ENCODE results near the gene IGFBP2. TPM values are rescaled to one million over a fixed set of nuclear protein-coding genes. Genes with fewer than 3 reads are reported as not detected.

IGFBP2 gene
- total RNA-seq, 4 donors from 2014 or later = 8.7 to 69.5 (median 28.2) TPM

DNA sequence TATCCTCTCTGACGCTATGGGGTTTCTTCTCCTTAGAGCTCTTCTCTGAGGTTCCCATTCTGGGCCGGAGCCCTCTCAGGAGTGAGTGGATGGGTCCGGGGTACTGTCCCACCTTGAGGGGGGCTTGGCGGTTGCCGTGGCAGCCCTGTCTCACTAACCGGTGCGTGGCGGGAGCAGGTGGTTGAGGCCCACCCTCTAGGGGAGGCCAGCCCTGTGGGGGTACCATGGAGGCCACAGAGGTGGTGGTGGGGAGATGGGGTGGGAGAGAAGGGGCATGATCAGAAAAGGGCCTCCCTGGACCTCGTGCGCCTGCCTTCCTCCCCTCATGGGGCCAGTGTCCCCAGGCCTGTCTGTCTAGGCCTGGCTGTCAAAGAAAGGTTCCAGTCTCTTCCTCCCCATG, 39.8 kb downstream of the IGFBP2 start:
- H3K4me3 ChIP-seq (ENCODE audit: low read depth, poor library complexity, severe bottlenecking) = no peak overlapping the region
- WGBS, 2 donors = 87 to 91% methylated on average over 10 of the region's 10 CpGs
- intact Hi-C loops (cut with DNase I; ENCODE audit: low total_unique reads) = no loop called here
- no peak for DNase-seq (ENCODE audit: low spot score in 2 of 2)
- TF ChIP-seq POLR2A (IDR thresholded peaks at IDR 0.05) = no peak
- TF ChIP-seq, protein P1, sequence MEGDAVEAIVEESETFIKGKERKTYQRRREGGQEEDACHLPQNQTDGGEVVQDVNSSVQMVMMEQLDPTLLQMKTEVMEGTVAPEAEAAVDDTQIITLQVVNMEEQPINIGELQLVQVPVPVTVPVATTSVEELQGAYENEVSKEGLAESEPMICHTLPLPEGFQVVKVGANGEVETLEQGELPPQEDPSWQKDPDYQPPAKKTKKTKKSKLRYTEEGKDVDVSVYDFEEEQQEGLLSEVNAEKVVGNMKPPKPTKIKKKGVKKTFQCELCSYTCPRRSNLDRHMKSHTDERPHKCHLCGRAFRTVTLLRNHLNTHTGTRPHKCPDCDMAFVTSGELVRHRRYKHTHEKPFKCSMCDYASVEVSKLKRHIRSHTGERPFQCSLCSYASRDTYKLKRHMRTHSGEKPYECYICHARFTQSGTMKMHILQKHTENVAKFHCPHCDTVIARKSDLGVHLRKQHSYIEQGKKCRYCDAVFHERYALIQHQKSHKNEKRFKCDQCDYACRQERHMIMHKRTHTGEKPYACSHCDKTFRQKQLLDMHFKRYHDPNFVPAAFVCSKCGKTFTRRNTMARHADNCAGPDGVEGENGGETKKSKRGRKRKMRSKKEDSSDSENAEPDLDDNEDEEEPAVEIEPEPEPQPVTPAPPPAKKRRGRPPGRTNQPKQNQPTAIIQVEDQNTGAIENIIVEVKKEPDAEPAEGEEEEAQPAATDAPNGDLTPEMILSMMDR (IDR thresholded peaks at IDR 0.05) = no peak

DNA sequence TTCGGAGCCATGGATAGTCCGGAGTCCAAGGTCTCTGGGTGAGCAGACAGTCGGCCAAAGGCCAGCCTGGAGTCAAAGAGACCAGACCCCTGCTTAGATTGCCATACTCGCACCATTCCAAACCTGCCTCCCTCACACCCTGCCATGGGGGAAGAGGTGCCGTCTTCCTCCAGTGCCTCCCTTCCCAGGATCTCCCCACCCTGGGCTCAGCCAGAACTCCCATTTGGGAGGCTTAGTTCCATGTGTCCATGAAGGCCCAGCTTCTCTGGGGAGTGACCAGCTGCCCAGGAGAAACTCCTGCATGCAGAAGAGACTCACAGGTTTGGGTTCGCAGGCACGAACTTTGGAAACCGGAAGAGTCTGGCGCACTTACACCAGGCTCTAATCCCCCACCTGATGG, 40.4 kb downstream of the IGFBP2 start:
- 86 to 90% methylated on average over 9 of the region's 9 CpGs for WGBS, 2 donors
- intact Hi-C loops (cut with DNase I; ENCODE audit: low total_unique reads) = no loop called here
- no peak for DNase-seq (ENCODE audit: low spot score in 2 of 2)
- H3K4me3 ChIP-seq (ENCODE audit: low read depth, poor library complexity, severe bottlenecking) = no peak overlapping the region
- TF ChIP-seq, protein P1 (IDR thresholded peaks at IDR 0.05) = no peak
- no peak for TF ChIP-seq POLR2A (IDR thresholded peaks at IDR 0.05)

DNA sequence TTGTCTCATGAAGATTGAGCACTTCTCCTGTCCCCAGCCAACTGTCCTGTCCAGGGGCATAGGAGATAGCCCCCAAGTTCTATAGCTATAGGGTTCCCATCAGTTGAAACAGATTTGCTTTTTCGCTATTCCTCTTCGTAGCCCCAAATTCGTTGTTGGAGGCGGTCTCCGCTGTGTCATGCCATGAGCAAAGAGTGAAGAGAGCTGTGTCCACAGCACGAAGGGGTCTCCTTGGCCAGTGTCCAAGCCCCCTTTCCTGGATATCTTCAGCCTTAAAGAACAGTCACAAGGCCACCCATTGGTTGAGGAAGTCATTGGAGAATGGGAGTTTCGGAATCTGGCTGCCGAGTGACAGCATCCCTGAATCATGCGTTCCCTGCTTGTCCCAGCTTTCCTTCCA, 41.2 kb downstream of the IGFBP2 start:
- intact Hi-C loops (cut with DNase I; ENCODE audit: low total_unique reads) = no loop called here
- no peak overlapping the region for H3K4me3 ChIP-seq (ENCODE audit: low read depth, poor library complexity, severe bottlenecking)
- no peak for TF ChIP-seq POLR2A (IDR thresholded peaks at IDR 0.05)
- TF ChIP-seq, protein P1 (IDR thresholded peaks at IDR 0.05) = no peak
- 84 to 88% methylated on average over 9 of the region's 9 CpGs for WGBS, 2 donors
- no peak for DNase-seq (ENCODE audit: low spot score in 2 of 2)

DNA sequence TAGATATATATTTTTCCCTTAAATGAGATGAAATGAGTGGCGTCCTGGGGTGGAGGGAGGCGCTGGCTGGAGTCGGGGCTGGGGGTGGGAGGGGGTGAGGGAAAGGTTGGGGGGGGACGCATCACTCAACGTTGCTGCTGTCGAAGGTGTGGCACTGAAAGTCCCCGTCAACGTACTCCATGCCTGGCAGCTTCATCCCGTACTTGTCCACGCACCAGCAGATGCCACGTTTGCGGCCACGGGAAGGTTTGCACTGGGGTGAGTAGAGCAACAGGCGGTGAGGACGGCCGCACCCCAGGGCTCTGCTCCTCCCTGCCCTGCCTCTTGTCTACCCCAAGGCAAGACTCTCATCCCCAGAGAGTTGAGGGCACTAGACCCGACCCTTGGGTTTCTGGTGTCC, 43.4 kb downstream of the IGFBP2 start:
- no peak overlapping the region for H3K4me3 ChIP-seq (ENCODE audit: low read depth, poor library complexity, severe bottlenecking)
- WGBS, 2 donors = 78 to 88% methylated on average over 17 of the region's 17 CpGs
- intact Hi-C loops (cut with DNase I; ENCODE audit: low total_unique reads) = no loop called here
- peak in 1 of 2 donors; percentile 77 for DNase-seq (ENCODE audit: low spot score in 2 of 2)
- TF ChIP-seq POLR2A (IDR thresholded peaks at IDR 0.05) = no peak
- TF ChIP-seq, protein P1 (IDR thresholded peaks at IDR 0.05) = no peak

DNA sequence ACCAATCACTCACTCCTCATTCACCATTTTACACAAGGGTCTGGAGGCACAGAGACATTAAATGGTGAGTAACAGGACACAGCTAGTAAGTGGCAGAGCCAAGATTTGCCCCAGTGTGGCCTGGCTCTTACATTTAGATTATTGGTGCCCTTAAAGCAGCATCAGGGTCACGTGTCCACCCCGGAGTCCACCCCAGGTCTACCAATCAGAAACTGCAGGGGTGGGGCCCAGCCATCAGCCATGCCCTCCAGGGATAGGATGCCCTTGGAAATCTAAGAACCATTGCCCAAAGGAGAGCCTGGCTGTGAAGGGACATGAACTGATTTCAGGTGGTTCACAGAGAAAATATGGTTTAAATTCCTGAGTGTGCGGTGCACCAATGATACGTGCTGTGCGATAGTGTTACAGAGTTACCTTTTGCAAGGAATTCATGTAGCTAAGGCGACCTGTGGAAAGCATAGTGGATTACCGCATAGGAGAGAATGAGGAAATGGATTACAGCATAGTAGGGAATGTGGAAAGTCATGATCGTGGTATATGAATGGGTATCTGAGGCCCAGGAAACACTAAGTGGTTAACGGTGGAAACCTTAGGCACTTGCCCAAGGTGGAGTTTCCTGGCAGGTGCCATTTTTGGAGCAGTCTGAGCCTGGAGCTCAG, 44.3 kb downstream of the IGFBP2 start:
- TF ChIP-seq, protein P1 (IDR thresholded peaks at IDR 0.05) = no peak
- TF ChIP-seq POLR2A (IDR thresholded peaks at IDR 0.05) = no peak
- no peak for DNase-seq (ENCODE audit: low spot score in 2 of 2)
- WGBS, 2 donors = 84 to 87% methylated on average over 9 of the region's 9 CpGs
- H3K4me3 ChIP-seq (ENCODE audit: low read depth, poor library complexity, severe bottlenecking) = no peak overlapping the region
- intact Hi-C loops (cut with DNase I; ENCODE audit: low total_unique reads) = no loop called here

DNA sequence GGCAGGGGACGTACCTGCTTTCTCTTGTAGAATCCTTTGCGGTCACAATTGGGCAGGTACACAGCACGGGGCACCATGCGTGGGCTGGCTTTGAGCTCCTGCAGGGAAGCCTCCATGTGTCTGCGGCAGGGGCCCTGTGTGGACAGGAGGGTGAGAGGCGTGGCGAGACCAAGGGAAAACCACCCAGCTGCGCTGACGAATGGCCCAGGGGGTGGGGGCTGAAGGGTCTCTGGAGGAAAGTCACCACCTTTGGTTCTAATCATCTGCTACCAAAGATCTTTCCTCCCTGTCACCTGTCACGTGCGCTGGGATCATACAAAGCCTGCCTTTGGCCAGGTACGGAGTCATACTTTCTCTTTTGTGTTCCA, 44.9 kb downstream of the IGFBP2 start:
- H3K4me3 ChIP-seq (ENCODE audit: low read depth, poor library complexity, severe bottlenecking) = no peak overlapping the region
- TF ChIP-seq, protein P1 (IDR thresholded peaks at IDR 0.05) = no peak
- TF ChIP-seq POLR2A (IDR thresholded peaks at IDR 0.05) = no peak
- no peak for DNase-seq (ENCODE audit: low spot score in 2 of 2)
- intact Hi-C loops (cut with DNase I; ENCODE audit: low total_unique reads) = no loop called here
- WGBS, 2 donors = 89 to 90% methylated on average over 10 to 12 of the region's 12 CpGs
